GM23338 (cell line): ENCODE data around the gene DCN.

Source experiments
- CTCF ChIP-seq, 2 experiments: fragments of 200-600 bp in 1 of 2; sonication (generic) in 1 of 2; conservative IDR thresholded peaks; 2 replicates each; pipeline versions ENCODE4 v1.5.1 to v1.6.1; 2016 to 2017; ENCODE audit warnings: antibody characterized with exemption in 2 of 2, low read depth in 2 of 2, mild to moderate bottlenecking in 2 of 2, moderate library complexity in 1 of 2
- ETS1 ChIP-seq: IDR thresholded peaks from 2 replicates; pipeline ENCODE4 v1.6.1; 2016; ENCODE audit warnings: antibody characterized with exemption
- EZH2 ChIP-seq: fragments of 200-600 bp; sonication (generic); IDR thresholded peaks from one replicate; pipeline ENCODE4 v1.8.0; 2017; ENCODE audit warnings: antibody characterized with exemption, mild to moderate bottlenecking, low read depth; ENCODE audit not compliant: unreplicated experiment
- POLR2AphosphoS5 ChIP-seq: IDR thresholded peaks from 2 replicates; pipeline ENCODE4 v1.6.1; 2016; ENCODE audit warnings: antibody characterized with exemption, low read depth

DNA sequence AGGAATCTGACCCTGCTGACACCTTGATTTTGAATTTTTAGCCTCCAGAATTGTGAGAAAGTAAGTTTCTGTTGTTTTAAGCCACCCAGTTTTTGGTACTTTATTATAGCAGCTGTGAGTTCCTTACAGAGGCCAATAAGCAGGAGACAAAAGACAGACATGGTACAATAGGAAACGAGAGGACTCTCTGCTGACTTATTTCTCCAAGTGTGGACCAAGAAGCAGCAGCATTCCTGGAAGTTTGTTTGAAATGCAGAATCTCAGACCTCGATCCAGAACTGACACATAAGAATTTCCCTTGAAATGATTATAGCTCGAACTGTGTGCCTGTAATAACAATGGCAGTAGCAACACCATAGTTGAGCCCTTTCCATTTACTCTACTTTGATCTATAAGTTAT is 39.4 kb downstream of the DCN start:
- TF ChIP-seq CTCF (conservative IDR thresholded peaks at IDR 0.05; ENCODE audit: low read depth in 2 of 2) (no peak), POLR2AphosphoS5 (no peak), ETS1 (no peak), EZH2 (no peak)
